ENCODE results near the gene LIPG.

GRCh38 chr18:49618742-49619681 is 57.2 kb downstream of the LIPG start:
- TF ChIP-seq, protein P1, sequence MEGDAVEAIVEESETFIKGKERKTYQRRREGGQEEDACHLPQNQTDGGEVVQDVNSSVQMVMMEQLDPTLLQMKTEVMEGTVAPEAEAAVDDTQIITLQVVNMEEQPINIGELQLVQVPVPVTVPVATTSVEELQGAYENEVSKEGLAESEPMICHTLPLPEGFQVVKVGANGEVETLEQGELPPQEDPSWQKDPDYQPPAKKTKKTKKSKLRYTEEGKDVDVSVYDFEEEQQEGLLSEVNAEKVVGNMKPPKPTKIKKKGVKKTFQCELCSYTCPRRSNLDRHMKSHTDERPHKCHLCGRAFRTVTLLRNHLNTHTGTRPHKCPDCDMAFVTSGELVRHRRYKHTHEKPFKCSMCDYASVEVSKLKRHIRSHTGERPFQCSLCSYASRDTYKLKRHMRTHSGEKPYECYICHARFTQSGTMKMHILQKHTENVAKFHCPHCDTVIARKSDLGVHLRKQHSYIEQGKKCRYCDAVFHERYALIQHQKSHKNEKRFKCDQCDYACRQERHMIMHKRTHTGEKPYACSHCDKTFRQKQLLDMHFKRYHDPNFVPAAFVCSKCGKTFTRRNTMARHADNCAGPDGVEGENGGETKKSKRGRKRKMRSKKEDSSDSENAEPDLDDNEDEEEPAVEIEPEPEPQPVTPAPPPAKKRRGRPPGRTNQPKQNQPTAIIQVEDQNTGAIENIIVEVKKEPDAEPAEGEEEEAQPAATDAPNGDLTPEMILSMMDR (IDR thresholded peaks at IDR 0.05) = no peak
- no peak for TF ChIP-seq POLR2A (IDR thresholded peaks at IDR 0.05)
- TF ChIP-seq EP300 (IDR thresholded peaks at IDR 0.05; ENCODE audit: low read depth) = no peak
- no peak for TF ChIP-seq POLR2AphosphoS5 (IDR thresholded peaks at IDR 0.05)
